AG20443 (cell line): ENCODE data around the gene ANKEF1.
A peak's percentile ranks its signal among the peaks of the same experiment; 100 is the strongest.
"Not testable (repeated sequence)": the region's sequence is repeated elsewhere in the genome, so short reads cannot be mapped to it uniquely, and the experiment has no call there.

Source experiments
- DNase-seq: peaks from one replicate; pipeline ENCODE4 v3.0.0; 2012; ENCODE audit warnings: low spot score, mixed read lengths

Gene ANKEF1

DNA sequence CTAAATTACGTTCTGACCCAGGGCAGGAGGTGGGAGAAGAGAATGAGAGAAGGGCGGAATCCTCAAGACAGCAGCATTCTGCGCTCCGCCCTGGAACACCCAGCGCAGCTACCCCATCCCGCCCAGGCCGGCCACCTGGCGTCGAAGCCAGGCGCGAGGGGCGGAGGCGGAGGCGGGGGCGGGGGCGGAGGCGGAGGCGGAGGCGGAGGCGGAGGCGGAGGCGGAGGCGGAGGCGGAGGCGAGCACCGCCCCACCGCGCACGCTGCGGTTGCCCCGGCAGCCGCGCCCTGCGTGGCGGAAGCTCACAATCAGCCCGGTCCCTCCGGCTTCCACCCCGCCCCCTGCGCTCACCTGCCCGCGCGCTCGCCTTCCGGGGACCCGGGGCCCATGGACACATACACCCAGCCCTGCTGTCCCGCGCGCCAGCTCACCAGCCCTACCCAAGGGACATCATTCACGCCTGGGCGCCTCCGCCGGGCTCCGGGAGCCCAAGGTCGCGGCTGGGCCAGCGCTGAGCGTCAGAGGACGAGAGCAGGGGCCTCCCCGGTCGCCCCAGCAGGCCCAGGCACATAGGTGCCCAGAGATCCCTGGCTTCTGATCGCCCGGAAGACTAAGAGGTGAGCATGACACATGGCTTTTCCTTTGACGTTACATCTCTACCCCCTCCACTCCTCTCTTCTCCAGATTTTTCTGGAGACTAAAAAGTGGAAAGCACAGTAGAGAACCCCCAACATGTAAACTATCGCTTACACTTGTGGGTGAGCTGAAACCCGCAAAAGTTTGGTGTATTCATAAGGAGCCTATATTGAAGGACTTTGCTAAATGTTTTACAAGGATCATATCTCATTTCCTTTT is at the start of gene ANKEF1:
Gene ANKEF1 (plus strand): TSS at position 271 of the 855 bp plus-strand sequence. CDS start 3,315 bp downstream, outside the sequence.
- DNase-seq: peak; percentile 89

DNA sequence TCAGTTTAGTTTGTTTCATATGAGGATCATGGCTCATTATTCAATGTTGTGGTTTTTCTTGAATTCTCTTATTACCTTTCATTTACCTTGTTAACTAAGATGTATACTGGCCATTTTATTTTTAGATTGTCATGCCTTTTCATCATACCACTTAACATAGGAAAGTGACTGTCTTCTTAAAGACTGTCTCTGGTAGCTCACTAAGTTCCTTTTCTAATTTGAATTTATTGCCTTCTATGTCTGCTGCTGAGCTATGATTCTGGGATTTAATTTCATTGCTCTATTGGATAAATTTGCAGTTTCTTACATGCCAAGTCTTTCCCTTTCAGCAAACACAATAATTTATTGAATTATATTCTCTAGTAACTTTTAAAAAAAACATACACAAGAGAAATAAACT is 49.5 kb upstream of the ANKEF1 start:
- DNase-seq: no peak

DNA sequence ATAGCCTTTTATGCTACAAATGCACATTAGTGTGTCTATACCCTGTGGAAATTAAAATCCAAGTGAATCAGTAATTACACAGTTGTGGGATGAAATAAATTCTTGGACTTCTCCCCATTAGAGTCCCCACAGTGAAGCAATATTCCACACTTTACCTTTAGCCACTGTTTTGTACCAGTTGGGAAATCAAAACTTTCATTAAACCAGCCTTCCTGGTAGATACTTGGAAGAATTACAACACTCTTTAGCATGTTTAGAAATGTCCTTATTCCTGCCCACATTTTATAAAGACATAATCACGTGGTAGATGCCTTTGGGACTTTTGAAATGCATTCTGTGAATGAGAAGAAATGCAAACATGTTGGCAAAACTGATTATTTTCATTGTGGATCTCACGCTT is 49.0 kb upstream of the ANKEF1 start:
- no peak for DNase-seq

DNA sequence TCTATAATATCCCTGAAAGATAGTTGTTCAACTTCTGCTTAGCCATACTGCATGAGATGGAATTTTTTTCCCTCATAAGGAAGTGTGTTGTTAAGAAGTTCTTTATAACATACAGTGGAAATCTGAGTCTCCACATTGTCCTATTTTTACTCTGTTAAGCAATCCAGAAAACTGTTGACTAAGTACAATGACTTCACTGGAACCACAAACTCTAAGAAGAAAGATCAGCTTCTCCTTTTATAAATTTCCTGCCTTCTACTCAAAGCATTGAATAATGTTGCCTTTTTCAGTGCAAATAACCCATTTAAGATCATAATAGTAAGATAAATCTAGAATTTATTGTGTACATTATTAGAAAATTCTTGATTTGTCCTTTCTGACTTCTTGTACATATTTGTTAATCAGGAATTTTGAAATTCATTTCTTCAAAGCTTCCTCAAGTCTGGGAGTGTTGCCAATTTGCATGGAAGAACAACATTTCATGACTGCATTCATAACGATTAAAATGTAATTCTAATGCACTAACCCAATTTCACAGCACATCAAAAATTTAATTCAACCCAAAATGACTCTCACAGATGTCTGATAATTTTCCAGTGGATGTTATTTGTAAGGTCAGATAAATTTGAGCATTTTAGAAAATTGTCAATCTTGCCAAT is 45.6 kb upstream of the ANKEF1 start:
- peak; percentile 24 for DNase-seq

DNA sequence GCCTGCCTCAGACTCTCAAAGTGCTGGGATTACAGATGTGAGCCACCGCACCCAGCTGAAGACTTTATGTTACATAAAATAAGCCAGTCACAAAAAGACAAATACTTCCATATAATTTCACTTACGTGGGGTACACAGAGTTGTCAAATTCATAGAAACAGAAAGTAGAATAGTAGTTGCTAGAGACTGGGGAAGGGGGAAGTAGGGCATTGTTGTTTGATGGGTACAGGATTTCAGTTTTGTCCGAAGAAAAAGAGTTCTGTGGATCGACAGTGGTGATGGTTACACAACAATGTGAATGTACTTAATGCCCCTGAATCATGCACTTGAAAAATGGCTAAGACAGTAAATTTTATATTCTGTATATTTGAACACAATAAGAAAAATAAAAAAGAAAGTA is 41.6 kb upstream of the ANKEF1 start:
- DNase-seq: no peak

DNA sequence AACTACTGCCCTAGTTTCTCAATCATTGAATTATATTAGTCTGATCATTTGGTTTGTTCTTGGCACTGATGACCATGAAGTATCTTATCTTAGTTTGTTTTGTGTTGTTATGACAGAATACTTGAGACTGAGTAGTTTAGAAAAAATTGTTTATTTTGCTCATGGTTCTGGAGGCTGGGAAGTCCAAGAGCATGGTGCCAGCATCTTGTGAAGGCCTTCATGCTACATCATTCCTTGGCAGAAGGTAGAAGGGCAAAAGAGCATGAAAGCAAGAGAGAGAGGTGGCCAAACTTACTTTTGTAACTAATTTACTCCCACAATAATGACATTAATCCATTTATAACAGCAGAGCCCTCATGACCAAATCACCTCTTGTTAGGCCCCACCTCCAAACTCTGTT is 40.1 kb upstream of the ANKEF1 start:
- DNase-seq: no peak

DNA sequence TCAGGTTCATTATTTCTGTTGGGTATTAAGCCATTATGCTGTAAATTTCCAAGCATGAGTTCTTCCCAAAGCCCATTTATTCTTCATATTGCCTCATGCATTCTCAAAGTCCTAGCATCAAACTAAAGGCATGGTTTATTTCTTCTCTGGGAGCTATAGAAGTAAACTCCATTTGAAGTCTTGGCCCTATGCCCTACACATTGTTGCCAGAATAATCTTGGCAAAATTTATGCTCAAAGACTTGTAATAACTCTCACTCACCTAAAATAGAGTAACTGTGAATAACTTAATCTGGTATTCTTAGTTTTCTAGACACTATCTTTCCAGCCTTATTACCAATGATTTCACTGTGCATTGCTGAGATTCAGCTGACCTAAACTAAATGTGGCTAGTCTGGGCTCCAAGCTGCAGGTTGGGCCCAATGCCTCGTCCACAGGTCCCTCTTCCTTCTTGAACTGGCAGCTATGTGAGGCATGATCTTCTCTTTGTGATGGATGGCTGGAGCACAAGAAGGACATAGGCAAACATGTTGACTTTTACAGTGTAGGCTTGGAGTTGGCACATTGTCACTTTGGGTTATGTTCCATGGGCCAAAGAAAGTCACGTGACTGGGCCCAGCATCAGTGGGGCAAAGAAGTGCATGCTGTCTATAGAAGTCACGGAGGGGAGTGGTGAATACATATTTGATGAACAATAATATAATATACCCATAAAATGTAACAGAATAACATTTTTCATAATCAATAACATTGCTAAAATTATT is 39.1 kb upstream of the ANKEF1 start:
- DNase-seq: no peak

DNA sequence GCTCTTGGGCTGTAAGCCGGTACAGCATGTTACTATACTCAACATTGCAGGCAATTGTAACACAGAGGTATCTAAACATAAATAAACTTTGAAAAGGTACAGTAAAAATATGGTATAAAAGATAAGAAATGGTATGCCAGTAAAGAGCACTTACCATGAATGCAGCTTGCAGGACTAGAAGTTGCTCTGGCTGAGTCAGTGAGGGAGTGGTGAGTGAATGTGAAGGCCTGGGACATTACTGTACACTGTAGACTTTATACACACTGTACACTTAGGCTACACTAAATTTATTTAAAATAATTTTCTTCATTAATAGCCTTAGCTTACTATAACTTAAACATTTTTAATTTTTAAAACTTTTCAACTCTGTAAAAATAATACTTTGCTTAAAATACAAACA is 37.8 kb upstream of the ANKEF1 start:
- no peak for DNase-seq

DNA sequence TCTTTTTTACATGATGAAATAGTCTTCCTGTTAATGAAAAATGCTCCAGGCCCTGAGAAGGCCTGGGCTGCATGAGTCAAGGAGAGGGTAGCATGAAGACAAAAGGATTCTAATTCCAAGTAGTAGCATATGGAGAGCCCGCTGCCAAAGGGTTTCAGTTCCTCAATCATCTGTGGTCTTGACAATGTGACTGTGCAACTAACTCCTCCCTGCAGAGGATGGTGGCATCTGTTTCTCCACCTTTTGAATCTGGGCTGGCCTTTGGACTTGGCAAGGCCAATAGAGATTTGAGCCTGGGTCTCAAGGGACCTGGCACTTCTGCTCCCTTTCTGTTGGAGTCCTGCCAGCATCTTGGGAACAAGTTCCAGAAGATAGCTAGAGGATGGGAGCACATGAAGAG is 35.1 kb upstream of the ANKEF1 start:
- no peak for DNase-seq

DNA sequence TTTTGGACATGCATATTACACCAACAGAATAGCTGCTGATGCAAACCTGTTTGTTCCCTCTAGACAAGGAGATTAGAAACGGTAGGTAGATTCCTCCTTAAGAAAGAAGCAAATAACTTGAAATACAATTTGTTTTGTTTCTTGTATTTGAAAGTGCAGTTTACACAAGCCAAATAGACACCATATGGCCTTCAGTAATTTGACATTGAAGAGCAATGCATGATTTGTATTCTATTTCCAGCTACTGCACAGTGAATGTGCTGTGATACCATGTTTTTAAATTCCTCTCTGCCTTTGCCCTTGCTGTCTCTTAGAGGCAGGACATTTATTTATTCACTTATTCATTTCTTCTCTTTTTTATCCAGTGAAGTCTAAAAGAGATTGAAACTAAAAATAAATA is 31.9 kb upstream of the ANKEF1 start:
- DNase-seq: no peak

DNA sequence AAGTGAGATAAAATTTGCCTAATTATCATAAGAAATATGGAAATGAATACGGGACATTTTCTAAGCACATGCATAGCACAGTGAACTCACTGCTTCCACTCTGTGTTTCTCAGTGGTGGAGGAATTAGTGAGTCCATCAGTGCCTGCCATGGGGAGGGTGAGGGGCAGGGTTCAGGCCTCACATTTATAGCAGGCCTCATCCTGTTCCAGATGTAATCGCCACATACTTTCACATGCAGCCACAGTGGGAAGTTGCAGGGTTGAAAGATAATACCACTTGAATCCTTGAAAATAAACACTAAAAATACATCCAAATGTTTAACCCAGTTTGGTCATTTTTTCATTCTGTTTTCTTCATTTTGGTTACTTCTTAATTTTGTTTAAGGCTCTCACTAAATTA is 29.9 kb upstream of the ANKEF1 start:
- DNase-seq: no peak

DNA sequence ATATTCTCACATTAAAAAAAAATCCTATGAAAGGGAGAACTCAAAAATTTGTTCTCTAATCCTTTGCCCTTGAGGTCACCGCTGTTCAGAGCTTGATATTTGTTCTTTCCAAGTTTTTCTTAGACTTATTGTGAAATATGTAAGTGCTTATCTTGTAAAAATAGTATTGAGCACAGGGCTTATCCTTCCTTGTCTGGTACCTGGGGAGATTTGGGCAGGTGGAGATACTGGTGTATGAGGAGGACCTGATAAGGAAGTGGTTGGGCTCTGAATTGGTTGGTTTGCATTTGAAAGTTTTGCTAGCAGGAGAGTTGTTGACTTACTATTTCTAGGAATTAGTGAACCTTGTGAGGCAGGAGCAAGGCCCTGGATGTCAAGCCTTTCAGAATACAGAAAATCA is 28.9 kb upstream of the ANKEF1 start:
- no peak for DNase-seq

DNA sequence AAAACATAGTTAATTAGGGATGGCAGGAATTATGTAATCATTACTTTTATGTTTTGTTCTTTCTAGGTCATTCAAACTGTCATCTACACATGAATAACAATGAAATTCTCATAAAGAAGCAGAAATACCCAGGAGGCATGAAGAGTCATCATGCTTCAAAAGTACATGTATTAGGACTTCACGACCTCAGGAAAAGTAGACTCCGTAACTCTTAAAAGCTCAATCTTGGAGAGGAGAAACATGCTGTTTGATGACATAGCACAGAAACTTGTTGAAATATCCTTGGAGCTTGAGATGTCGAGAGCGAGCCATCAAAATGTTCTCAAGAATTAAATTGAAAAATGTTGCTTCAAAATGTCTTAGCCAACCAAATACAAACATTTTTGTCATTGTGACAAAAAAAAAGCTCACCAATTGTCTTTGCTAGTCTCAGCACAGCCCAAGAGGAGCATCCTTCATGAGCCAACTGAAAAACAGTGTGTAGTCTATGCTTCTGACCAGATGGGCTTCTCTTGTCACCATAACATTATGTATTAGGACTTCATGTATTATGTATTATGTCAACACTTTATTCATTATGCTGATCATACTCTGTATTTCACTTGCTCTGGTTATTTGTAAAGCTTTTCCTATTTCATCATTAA is 28.2 kb upstream of the ANKEF1 start:
- no peak for DNase-seq

DNA sequence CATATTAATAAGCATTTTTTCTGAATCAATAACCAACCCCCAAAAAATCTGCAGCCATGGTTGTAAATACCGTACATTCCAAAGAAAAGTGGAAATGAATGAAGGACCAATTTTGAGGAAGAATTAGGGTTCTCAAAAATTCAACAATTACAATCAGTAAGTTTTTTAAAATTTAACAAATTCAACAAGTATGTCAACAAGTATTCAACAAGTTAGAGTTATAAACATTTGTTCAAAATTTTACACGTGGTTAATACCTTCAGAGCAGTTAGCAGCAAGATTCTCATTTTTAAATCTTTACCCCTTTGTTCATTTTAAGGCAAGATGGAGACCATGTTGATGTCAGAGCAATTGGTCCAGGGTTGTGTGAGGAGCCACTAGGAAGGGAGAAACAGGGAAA is 27.6 kb upstream of the ANKEF1 start:
- no peak for DNase-seq

DNA sequence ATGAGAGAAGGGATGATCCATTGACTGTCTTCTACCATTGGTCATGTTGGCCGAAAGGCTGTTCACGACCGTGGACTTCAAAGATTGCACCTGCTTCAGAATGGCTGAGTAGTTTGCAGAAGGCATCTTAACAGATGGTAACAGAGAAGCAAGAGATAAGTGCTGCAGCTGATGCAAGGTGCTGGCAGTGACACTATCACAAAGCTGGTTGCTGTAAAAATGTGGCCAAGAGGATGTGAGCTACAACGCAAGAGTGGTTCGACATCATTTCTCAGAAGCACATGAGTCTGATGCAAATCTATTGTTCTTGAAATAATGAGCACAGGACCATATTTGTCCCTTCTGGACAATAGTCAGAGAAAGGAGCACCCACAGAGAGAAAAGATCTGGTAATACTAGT is 27.0 kb upstream of the ANKEF1 start:
- DNase-seq: no peak

DNA sequence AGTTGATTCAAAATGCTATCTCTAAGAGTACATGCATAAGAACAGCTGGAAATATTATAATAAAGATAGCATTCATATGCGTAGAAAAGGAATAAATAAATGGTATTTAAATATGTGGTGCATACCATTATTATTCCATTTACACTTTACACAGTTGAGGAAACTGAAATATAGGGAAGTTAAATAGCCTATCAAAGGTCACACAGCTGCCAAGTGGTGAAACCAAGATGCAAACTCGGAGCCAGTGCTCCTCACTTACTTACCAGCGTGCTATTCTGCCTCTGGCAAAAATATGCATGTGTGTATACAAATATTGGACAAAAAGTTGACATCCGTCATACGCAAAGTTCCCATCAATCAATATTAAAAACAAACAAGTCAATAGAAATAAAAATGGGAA is 22.3 kb upstream of the ANKEF1 start:
- no peak for DNase-seq

DNA sequence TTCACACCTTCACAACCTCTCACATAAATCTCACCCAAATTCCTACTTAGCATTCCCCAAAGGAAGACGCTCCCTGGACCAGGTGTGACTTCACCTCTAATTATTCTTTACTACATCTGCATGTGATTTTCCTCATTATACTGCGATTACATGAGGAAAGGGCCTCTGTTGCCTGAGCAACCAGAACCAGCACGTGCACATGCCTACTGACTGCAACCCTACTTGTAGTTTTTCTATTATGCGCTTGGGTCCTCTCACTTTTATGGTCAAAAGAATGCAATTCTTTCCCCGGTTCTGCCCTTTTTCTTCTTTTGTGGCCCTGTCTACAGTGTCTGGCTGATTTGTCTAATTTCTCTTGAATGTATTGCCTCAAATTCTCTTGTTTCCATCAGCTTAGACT is 20.4 kb upstream of the ANKEF1 start:
- DNase-seq: no peak

DNA sequence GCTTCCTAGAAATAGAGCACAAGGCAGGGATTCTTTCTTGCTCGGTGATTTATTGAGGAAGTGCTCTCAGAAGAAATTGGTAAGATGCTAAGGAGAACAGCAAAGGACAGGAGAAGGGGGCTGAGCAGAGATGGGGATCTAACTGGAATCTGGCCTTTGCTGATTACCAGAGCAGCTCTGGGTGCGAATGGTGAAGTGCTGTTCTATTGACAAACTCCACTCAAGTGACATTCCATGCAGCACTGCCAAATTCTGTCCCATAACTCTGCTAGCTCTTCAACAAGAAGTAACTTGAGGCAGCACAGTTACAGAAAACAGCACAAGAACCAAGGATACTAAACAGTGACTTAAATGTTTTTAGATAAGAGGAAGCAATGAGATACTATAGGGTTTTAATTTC is 13.8 kb upstream of the ANKEF1 start:
- no peak for DNase-seq

DNA sequence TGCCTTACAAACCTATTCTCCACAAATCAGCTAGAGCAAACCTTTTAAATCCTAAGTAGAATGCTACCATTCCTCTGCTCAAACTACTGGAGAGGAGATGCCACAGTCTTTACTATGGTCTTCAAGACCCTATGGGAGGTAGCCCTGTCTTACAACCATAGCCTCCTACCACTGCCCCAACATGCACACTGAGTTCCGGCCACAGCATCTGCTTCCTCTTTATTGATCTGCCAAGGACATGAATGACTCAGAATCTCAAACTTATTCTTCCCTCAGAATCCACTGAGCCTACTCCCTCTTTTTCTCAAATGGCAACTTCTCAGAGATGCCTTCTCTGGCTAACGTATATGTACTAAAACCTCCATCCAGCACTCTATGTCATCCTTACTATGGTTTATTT is 12.2 kb upstream of the ANKEF1 start:
- no peak for DNase-seq

DNA sequence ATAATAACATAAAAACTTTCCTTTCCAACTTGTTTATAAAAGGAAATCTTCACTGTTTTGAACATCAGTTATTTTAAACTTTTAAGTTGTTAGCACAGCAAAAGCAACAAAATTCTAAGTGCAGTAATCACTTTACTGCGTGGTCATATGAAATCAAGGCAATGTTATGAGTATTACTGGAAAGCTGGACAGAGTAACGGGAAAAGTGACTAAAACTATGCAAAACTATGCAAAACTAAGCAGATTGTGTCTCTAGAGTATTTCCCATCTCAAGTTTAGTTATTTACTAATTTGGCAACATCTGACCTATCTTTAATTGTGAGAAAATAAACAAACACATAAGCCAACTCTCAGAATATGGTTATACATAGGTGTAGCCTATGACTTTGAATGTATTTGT is 10.9 kb upstream of the ANKEF1 start:
- no peak for DNase-seq

DNA sequence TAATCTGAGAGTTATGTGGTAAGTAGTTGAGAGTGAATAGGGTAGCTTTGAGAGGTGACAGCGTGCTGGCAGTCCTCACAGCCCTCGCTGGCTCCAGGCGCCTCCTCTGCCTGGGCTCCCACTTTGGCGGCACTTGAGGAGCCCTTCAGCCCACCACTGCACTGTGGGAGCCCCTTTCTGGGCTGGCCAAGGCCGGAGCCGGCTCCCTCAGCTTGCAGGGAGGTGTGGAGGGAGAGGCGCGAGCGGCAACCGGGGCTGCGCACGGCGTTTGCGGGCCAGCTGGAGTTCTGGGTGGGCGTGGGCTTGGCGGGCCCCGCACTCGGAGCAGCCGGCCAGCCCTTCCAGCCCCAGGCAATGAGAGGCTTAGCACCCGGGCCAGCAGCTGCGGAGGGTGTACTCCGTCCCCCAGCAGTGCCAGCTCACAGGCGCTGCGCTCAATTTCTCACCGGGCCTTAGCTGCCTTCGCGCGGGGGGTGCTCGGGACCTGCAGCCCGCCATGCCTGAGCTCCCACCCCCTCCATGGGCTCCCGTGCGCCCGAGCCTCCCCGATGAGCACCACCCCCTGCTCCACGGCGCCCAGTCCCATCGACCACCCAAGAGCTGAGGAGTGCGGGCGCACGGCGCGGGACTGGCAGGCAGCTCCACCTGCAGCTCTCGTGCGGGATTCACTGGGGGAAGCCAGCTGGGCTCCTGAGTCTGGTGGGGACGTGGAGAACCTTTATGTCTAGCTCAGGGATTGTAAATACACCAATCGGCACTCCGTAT is 3.2 kb upstream of the ANKEF1 start:
- not testable (repeated sequence) for DNase-seq

DNA sequence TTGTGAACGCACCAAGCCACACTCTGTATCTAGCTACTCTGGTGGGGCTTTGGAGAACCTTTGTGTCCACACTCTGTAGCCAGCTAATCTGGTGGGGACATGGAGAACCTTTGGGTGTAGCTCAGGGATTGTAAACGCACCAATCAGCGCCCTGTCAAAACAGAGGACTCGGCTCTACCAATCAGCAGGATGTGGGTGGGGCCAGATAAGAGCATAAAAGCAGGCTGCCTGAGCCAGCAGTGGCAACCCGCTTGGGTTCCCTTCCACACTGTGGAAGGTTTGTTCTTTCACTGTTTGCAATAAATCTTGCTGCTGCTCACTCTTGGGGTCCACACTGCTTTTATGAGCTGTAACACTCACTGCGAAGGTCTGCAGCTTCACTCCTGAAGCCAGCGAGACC is 2.5 kb upstream of the ANKEF1 start:
- not testable (repeated sequence) for DNase-seq
